Left colon (tissue), 2 donors: ENCODE measurements around the gene CENPT. TPM values are rescaled to one million over a fixed set of nuclear protein-coding genes. Genes with fewer than 3 reads are reported as not detected.
A peak's percentile ranks its signal among the peaks of the same experiment; 100 is the strongest.

Experiments used
- ATAC-seq: fragments of 200-7000 bp; cut with Tn5 transposase; one replicate; pipeline ENCODE4 v1.9.1; 2020; ENCODE audit warnings: mild to moderate bottlenecking, moderate library complexity
- DNase-seq, 2 donors: peaks; one replicate each; pipeline ENCODE4 v3.0.0-alpha.2; 2020
- intact Hi-C, 2 donors: fragments of 100-400 bp; cut with DNase I in 1 of 2; cut with micrococcal nuclease in 1 of 2; formaldehyde crosslinking; loops; one replicate each; pipeline versions ENCODE4 v1.11.2 to v1.14.0; 2022; cut with DNase I, micrococcal nuclease
- total RNA-seq, 2 donors: library from RNA; stranded (reverse); fragmentation: NEBNext Ultra II Directional; extraction: Animal tissue kit (Norgen Biotek cat#: 25700); gene quantifications; one replicate each; pipeline ENCODE4 v1.2.1, GENCODE V29; 2021
- donor health status: DM: no; HTN: no; CAD: no.
- donor health status: DM: yes; HTN: yes; CAD: no.

CENPT gene
- total RNA-seq, 2 donors from 2014 or later, result 29.3 to 43.1 TPM

DNA sequence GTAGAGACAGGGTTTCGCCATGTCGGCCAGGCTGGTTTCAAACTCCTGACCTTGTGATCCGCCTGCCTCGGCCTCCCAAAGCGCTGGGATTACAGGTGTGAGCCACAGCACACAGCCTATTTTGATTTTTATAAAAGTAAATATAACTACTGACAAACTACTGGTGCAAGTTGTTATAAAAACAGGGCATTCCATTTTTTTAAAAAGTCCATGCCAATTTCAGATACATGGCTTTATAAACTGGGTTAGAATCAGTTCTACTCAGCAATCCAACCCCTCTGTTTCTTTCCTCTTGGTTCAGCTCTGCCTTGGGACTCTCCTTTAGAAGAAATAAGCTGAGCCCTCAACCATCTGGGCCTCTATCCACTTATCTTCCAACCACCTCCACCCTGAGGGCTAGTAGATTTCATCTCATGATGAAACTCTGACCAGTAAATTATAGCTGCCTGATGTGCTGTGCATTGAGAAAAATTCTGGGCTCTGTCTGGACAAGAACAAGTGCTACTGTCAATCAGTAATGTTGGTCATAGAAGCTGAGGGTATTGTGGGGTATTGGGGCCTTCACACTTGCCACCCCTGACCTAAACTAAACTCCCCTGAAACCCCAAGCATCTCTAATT lies 51.3 kb downstream of the CENPT start:
- no peak for ATAC-seq
- intact Hi-C loops, result no loop called here

GRCh38 chr16:67790071-67790470 lies 57.4 kb downstream of the CENPT start:
- ATAC-seq (no peak), DNase-seq (no peak)
- intact Hi-C loops, result no loop called here

More for the DNA sequence above, 51.3 kb downstream of the CENPT start:
- DNase-seq, result no peak

DNA sequence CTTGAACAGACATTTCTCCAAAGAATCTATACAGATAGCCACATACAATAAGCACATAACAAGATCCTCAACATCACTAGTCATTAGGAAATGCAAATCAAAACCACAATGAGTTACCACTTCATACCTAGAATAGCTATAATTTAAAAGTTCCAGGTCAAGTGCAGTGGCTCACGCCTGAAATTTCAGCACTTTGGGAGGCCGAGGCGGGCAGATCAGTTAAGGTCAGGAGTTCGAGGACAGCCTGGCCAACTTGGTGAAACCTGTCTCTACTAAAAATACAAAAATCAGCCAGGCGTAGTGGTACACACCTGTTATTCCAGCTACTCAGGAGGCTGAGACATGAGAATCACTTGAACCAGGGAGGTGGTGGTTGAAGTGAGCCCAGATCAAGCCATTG lies 61.0 kb downstream of the CENPT start:
- DNase-seq (no peak), ATAC-seq (no peak)
- intact Hi-C loops, result no loop called here

DNA sequence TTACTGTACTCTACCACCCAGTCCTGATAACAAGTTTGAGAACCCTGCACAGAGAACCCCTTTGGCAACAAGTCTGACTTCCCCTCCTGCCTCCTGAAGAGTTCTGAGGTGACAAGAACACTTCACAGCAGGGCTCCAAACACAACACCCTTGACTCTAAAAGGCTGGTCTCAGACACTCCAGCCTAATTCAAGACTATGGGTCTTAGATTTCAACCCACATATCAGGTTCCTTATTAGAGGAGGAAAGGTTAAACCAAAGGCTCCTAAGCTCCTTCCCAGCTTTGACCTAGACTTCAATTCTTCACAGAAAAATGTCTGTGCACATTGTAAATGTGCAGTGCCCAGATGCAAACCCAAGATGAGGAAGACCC lies 64.2 kb downstream of the CENPT start:
- intact Hi-C loops, result no loop called here
- ATAC-seq (no peak), DNase-seq (no peak)

GRCh38 chr16:67782567-67783352 lies 64.7 kb downstream of the CENPT start:
- intact Hi-C loops, result no loop called here
- no peak for ATAC-seq
- no peak for DNase-seq

DNA sequence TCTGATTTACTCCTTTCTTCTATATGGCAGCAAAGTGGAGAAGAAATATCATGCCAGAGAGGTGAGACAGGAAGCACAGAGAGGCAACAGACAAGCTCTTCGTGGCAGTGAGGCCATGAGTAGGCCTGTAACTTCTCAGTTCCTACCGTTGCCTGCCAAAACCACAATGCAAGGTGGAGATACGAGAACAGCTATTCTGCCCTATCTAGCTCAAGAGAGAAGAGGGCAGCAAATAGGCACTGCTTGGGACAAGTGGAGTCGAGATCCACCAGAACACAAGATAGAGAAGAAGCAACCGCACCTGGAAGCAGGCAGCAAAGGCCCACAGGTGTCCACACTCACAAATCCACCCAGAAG lies 66.0 kb downstream of the CENPT start:
- intact Hi-C loops, result no loop called here
- ATAC-seq (no peak), DNase-seq (no peak)

DNA sequence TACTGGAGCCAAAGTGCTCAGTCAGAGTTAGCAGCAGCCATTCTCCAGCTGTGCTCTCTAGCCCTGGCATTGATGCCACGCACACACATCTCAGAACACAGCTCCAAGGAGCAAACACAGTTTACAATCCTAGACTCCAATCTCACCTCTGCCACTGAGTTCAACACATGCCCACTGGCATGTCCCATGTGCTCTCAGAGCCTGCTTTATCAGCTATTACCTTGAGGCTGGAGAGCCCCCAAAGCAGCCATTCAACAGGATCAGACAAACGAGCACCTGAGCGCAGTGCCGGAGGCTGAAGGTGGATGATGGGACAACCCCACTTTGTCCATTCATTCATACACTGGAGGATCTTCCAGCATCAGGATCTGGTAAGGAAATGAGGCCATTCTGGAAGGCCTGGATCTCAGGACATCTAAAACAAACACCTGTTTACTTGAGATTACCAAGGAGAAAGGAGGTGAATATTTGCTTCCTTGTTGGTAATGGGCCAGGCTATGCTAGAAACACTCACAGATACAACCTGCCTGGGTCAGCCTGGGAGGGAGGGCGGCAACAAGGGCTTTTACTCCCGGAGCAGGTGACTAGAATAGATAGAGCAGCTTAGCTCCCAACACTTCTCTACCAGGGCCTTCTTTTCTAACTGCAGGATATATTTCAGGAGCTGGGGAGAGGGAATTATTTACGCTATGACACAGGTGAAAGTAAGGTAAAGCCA lies 66.5 kb downstream of the CENPT start:
- intact Hi-C loops, result no loop called here
- ATAC-seq, result peak; percentile 67

DNA sequence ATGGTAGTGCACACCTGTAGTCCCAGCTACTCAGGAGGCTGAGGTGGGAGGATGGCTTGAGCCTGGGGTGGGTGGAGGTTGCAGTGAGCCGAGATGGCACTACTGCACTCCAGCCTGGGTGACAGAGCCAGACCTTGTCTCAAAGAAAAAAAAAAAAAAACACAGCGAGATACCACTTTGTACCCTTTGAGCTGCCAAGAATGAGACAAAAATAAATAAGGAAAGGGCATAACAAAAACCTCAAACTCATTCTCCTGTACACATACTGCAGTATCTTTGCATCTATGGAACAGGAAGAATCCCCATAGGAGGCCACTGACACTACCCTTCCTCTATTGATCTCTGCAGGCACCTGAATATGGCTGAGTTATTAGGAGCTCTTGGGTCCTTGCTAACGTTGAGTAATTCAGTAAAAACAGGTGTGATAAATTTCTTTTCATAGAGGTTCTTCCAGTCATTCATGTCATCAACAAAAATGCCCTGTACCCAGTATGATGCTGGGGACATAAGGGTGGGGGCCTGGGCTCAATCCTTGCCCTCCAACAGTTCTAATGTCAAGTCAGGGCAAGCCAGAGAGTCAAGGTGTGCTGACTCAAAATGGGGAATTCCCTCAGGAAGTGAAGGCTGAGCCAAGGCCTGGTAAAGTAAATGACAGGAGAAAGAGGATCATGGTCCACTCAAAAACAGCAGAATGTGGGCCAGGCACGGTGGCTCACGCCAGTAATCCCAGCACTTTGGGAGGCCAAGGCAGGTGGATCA lies 68.1 kb downstream of the CENPT start:
- peak; percentile 32 for ATAC-seq
- no peak for DNase-seq
- intact Hi-C loops, result no loop called here

More for the DNA sequence above, 66.5 kb downstream of the CENPT start:
- no peak for DNase-seq

Other genes with a start within 250 kb of the CENPT start
- 1 to 10 TPM; 2.1 to 3.7 TPM for gene CARMIL2, start 202.5 kb downstream of the CENPT start, total RNA-seq
- 1 to 10 TPM; 8.8 to 9.7 TPM for gene ACD, start 187.4 kb downstream of the CENPT start, total RNA-seq
- 1 to 10 TPM; 4.1 to 4.4 TPM for gene PARD6A, start 186.7 kb downstream of the CENPT start, total RNA-seq
- 1 to 10 TPM; 7.4 to 9.0 TPM for gene ENKD1, start 180.9 kb downstream of the CENPT start, total RNA-seq
- 1 to 10 TPM in 1 of 2 donors, under 1 TPM in 1; 0.92 to 1.5 TPM for gene C16orf86, start 180.9 kb downstream of the CENPT start, total RNA-seq
- 10 to 100 TPM; 26.8 to 28.7 TPM for gene GFOD2, start 128.4 kb downstream of the CENPT start, total RNA-seq
- 10 to 100 TPM; 16.9 to 20.5 TPM for gene RANBP10, start 41.1 kb downstream of the CENPT start, total RNA-seq
- under 1 TPM; 0.12 to 0.75 TPM for gene TSNAXIP1, start 40.8 kb downstream of the CENPT start, total RNA-seq
- gene THAP11, start 5.4 kb downstream of the CENPT start, total RNA-seq, result 10 to 100 TPM; 19.3 to 23.8 TPM
- 10 to 100 TPM; 57.1 to 59.8 TPM for gene NUTF2, start 760 bp downstream of the CENPT start, total RNA-seq
- gene EDC4, start 25.4 kb upstream of the CENPT start, total RNA-seq, result 10 to 100 TPM; 54.2 to 76.8 TPM
- under 1 TPM in 1 of 2 donors, not detected in 1; 0.67 TPM for gene NRN1L, start 37.2 kb upstream of the CENPT start, total RNA-seq
- 10 to 100 TPM; 31.7 to 36.6 TPM for gene PSKH1, start 45.6 kb upstream of the CENPT start, total RNA-seq
- gene CTRL, start 84.2 kb upstream of the CENPT start, total RNA-seq, result 1 to 10 TPM in 1 of 2 donors, under 1 TPM in 1; 0.89 to 1.9 TPM
- gene PSMB10, start 89.2 kb upstream of the CENPT start, total RNA-seq, result 100 to 1,000 TPM; 114 to 164 TPM
- gene LCAT, start 96.4 kb upstream of the CENPT start, total RNA-seq, result 1 to 10 TPM; 2.3 to 5.0 TPM
- 10 to 100 TPM; 12.0 to 16.9 TPM for gene SLC12A4, start 120.9 kb upstream of the CENPT start, total RNA-seq
- under 1 TPM in 1 of 2 donors, not detected in 1; 0.28 TPM for gene DPEP3, start 132.8 kb upstream of the CENPT start, total RNA-seq
- 1 to 10 TPM in 1 of 2 donors, under 1 TPM in 1; 0.82 to 2.5 TPM for gene DPEP2, start 151.8 kb upstream of the CENPT start, total RNA-seq
- not detected for gene DPEP2NB, start 168.2 kb upstream of the CENPT start, total RNA-seq
- 1 to 10 TPM; 6.7 to 7.1 TPM for gene DDX28, start 175.5 kb upstream of the CENPT start, total RNA-seq
- gene DUS2, start 175.6 kb upstream of the CENPT start, total RNA-seq, result 10 to 100 TPM; 14.1 to 17.4 TPM
- gene NFATC3, start 237.7 kb upstream of the CENPT start, total RNA-seq, result 10 to 100 TPM; 24.6 to 24.9 TPM